Measurements from ENCODE around the gene STK38.

STK38 gene

DNA sequence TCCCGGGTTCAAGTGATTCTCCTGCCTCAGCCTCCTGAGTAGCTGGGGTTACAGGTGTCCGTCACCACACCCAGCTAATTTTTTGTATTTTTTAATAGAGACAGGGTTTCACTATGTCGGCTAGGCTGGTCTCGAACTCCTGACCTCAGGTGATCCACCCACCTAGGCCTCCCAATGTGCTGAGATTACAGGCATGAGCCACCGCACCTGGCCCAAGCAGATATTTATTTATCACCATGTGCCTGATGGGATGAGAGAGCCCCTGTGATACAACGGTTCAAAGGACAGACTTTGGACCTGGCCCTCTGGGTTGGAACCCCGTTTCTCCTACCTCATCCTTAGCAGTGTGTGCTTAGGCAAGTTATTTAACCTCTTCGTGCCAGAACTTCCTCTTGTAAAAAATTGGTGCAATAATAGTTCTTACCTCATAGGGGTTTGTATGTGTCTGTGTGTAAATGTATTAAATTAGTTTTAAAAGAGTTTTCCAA is 19.2 kb upstream of the STK38 start:
- no peaks in the 10 kb centered on the region for H3K9me3 ChIP-seq (ENCODE audit: severe bottlenecking)
- H3K4me3 ChIP-seq (ENCODE audit: severe bottlenecking) = no peak overlapping the region
- H3K27me3 ChIP-seq (ENCODE audit: insufficient read depth, poor library complexity, severe bottlenecking) = no peaks in the 10 kb centered on the region
- no peaks in the 10 kb centered on the region for H3K4me1 ChIP-seq (ENCODE audit: insufficient read depth, poor library complexity, severe bottlenecking)
- no peaks in the 10 kb centered on the region for H3K36me3 ChIP-seq (ENCODE audit: low read depth)
- TF ChIP-seq, protein P1, sequence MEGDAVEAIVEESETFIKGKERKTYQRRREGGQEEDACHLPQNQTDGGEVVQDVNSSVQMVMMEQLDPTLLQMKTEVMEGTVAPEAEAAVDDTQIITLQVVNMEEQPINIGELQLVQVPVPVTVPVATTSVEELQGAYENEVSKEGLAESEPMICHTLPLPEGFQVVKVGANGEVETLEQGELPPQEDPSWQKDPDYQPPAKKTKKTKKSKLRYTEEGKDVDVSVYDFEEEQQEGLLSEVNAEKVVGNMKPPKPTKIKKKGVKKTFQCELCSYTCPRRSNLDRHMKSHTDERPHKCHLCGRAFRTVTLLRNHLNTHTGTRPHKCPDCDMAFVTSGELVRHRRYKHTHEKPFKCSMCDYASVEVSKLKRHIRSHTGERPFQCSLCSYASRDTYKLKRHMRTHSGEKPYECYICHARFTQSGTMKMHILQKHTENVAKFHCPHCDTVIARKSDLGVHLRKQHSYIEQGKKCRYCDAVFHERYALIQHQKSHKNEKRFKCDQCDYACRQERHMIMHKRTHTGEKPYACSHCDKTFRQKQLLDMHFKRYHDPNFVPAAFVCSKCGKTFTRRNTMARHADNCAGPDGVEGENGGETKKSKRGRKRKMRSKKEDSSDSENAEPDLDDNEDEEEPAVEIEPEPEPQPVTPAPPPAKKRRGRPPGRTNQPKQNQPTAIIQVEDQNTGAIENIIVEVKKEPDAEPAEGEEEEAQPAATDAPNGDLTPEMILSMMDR (IDR thresholded peaks at IDR 0.05; ENCODE audit: poor library complexity, severe bottlenecking) = no peak
- ATAC-seq (ENCODE audit: low read depth) = no peak
- DNase-seq (ENCODE audit: low spot score) = no peak
- no peak overlapping the region for H3K27ac ChIP-seq (ENCODE audit: poor library complexity, severe bottlenecking)

DNA sequence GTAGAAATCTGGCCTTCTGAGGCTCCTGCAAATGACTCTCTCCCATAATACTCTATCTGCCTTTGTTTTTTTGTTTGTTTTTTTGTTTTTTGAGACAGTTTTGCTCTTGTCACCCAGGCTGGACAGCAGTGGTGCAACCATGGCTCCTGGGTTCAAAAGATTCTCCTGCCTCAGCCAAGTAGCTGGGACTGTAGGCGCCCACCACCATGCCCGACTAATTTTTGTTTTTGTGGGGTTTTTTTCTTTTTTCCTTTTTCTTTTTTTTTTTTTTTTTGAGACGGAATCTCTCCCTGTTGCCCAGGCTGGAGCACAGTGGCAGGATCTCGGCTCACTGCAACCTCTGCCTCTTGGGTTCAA is 16.6 kb upstream of the STK38 start:
- H3K27ac ChIP-seq (ENCODE audit: poor library complexity, severe bottlenecking) = no peak overlapping the region
- no peak for DNase-seq (ENCODE audit: low spot score)
- TF ChIP-seq, protein P1 (IDR thresholded peaks at IDR 0.05; ENCODE audit: poor library complexity, severe bottlenecking) = no peak
- H3K4me1 ChIP-seq (ENCODE audit: insufficient read depth, poor library complexity, severe bottlenecking) = no peaks in the 10 kb centered on the region
- ATAC-seq (ENCODE audit: low read depth) = no peak
- no peaks in the 10 kb centered on the region for H3K36me3 ChIP-seq (ENCODE audit: low read depth)
- no peaks in the 10 kb centered on the region for H3K27me3 ChIP-seq (ENCODE audit: insufficient read depth, poor library complexity, severe bottlenecking)
- no peaks in the 10 kb centered on the region for H3K9me3 ChIP-seq (ENCODE audit: severe bottlenecking)
- no peak overlapping the region for H3K4me3 ChIP-seq (ENCODE audit: severe bottlenecking)

DNA sequence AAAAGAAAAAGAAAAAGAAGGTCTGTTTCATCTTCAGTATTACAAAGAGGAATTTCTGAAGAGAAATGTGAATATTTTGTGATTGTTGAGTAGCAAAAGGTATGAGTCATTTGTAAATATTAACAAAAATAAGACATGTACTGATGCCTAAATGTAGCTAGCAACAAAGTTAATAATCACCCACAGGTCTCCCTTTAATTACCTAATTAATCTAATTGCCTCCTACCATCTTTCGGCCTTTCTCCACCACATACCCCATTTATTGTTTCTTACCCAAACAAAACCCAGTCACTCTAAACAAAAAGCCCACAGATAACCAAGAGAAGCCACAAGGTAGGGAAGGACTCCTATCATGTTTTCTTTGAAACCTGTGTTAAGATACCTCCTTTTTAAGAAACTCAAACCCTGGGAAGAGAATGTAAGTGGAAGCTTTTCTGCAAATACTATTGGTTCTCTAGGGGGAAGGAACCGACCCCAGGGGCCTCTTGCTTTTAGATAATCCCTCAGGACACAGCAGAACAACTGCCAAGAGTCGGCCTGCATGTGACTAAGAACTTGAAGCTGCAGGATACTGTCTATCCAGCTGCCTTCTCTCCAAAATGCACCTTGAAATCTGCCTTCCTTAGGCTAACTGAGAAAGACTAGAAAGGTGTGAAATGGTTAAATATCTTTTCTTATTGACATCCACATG is 16.1 kb upstream of the STK38 start:
- TF ChIP-seq, protein P1 (IDR thresholded peaks at IDR 0.05; ENCODE audit: poor library complexity, severe bottlenecking) = no peak
- no peak for DNase-seq (ENCODE audit: low spot score)
- Histone ChIP-seq H3K4me3 (ENCODE audit: severe bottlenecking) (no peak overlapping the region), H3K27ac (ENCODE audit: poor library complexity, severe bottlenecking) (no peak overlapping the region), H3K27me3 (ENCODE audit: insufficient read depth, poor library complexity, severe bottlenecking) (no peaks in the 10 kb centered on the region), H3K4me1 (ENCODE audit: insufficient read depth, poor library complexity, severe bottlenecking) (no peaks in the 10 kb centered on the region), H3K9me3 (ENCODE audit: severe bottlenecking) (no peaks in the 10 kb centered on the region), H3K36me3 (ENCODE audit: low read depth) (no peaks in the 10 kb centered on the region)
- no peak for ATAC-seq (ENCODE audit: low read depth)

DNA sequence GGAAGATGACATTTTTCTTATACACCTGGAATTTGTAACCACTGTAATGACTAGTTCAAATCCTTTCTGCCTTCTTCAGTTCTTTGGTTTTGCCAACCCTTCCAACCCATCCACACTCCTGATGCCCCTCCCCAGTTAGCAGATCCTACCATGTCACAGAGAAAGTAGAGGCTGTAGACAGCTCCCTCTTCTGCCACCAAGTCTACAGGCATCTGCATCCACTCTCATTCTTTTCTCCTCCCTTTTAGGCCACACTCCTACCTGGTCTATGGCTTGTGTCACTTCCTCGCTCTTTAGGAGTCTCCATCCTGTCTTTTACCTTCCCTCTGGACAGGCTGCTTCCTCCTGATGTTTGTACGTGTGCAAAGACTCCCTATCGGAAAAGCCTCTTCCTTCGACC is 13.5 kb upstream of the STK38 start:
- Histone ChIP-seq H3K27me3 (ENCODE audit: insufficient read depth, poor library complexity, severe bottlenecking) (no peaks in the 10 kb centered on the region), H3K4me1 (ENCODE audit: insufficient read depth, poor library complexity, severe bottlenecking) (no peaks in the 10 kb centered on the region), H3K36me3 (ENCODE audit: low read depth) (no peaks in the 10 kb centered on the region), H3K9me3 (ENCODE audit: severe bottlenecking) (no peaks in the 10 kb centered on the region), H3K4me3 (ENCODE audit: severe bottlenecking) (no peak overlapping the region), H3K27ac (ENCODE audit: poor library complexity, severe bottlenecking) (no peak overlapping the region)
- TF ChIP-seq, protein P1 (IDR thresholded peaks at IDR 0.05; ENCODE audit: poor library complexity, severe bottlenecking) = no peak
- DNase-seq (ENCODE audit: low spot score) (no peak), ATAC-seq (ENCODE audit: low read depth) (no peak)

DNA sequence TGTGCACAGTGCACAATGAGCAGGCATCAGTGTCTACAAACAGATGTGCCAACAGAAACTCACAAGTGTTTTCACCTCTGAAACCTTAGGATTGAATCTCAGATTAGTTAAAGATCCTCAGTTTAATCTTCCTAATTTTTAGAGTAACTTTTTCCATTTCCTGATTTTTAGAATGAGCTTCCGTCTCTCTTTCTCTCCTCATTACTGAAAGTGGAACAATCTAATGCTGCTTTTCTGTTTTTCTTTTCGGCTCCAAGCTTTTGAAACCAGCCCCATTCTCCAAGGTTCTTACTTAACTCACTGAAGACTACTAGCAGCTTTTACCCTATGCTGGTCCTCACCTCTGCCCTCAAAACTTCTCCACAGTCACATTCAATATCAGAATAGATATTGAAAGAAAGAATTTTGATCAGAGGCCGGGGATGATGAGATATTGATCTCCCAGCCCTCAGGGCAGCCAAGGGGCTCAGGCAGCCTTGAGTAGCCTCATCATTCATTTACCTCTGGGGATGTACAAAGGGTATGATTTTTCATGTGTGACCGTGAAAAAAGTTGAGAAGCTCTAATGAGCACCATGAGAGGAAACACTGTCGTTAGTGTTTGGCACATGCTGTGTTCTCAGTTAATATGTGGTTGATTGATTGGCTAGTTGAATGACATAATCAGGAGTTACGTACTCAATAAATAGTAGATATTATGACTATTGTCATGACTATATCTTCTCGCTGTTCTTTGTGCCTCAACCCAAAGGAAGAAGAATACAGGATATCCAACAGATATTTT is 11.9 kb upstream of the STK38 start:
- Histone ChIP-seq H3K27ac (ENCODE audit: poor library complexity, severe bottlenecking) (no peak overlapping the region), H3K9me3 (ENCODE audit: severe bottlenecking) (no peaks in the 10 kb centered on the region), H3K4me3 (ENCODE audit: severe bottlenecking) (no peak overlapping the region), H3K4me1 (ENCODE audit: insufficient read depth, poor library complexity, severe bottlenecking) (no peaks in the 10 kb centered on the region), H3K27me3 (ENCODE audit: insufficient read depth, poor library complexity, severe bottlenecking) (no peaks in the 10 kb centered on the region), H3K36me3 (ENCODE audit: low read depth) (no peaks in the 10 kb centered on the region)
- ATAC-seq (ENCODE audit: low read depth) = no peak
- DNase-seq (ENCODE audit: low spot score) = no peak
- TF ChIP-seq, protein P1 (IDR thresholded peaks at IDR 0.05; ENCODE audit: poor library complexity, severe bottlenecking) = no peak

Measured in RWPE2 (cell line).